Fibroblast of the aortic adventitia (primary cell): ENCODE data around the gene LRRC17. TPM values are rescaled to one million over a fixed set of nuclear protein-coding genes. Genes with fewer than 3 reads are reported as not detected.
A peak's percentile ranks its signal among the peaks of the same experiment; 100 is the strongest.

Experiments used
- DNase-seq: peaks from one replicate; pipeline ENCODE4 v3.0.0-alpha.2; 2010; ENCODE audit warnings: low read depth
- H3K4me3 ChIP-seq: 2 replicates; pipeline ENCODE4 v1.5.1; 2011; ENCODE audit warnings: low read depth, mild to moderate bottlenecking, control low read depth, low read length, moderate library complexity
- CTCF ChIP-seq: IDR thresholded peaks from 2 replicates; pipeline ENCODE4 v1.5.1; 2011; ENCODE audit warnings: mild to moderate bottlenecking, low read length, control low read depth, inconsistent platforms; ENCODE audit not compliant: insufficient read depth
- total RNA-seq: library from RNA; depleted of rRNA; stranded (reverse); fragments of >200 nt; gene quantifications from 2 replicates; pipeline ENCODE4 v1.2.3, GENCODE V29; 2012; ENCODE audit warnings: low replicate concordance

The LRRC17 gene
- 95.6 and 131 TPM in 2 replicates for total RNA-seq

GRCh38 chr7:102912742-102913141, at the start of gene LRRC17:
TSS of gene LRRC17 (plus strand) at chr7:102913000. CDS start at chr7:102933914, 20,914 bp downstream.
- DNase-seq = peak; percentile 94
- TF ChIP-seq CTCF = no peak
- peak within 1 kb of the TSS; percentile 82 for H3K4me3 ChIP-seq

DNA sequence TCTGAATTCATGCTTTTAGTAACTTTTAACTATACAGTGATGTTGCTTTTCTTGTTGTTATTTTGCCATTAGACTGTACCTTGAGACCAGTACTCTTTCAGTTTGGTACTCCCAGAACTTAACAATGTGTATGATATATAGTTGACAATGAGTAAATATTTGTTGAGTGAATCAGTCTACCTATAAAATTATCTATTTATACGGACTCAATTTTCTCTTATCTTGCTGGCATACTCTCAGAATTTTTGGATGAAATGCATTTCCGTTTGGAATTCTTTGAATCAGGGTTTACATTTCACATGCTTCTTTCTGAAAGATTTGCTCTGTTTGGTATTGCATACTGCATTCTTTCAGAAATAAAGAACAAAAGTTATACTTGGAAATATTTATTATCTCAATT, 47.8 kb upstream of the LRRC17 start:
- TF ChIP-seq CTCF = no peak
- H3K4me3 ChIP-seq = no peak overlapping the region
- no peak for DNase-seq

GRCh38 chr7:102866535-102867215, 46.1 kb upstream of the LRRC17 start:
- no peak overlapping the region for H3K4me3 ChIP-seq
- TF ChIP-seq CTCF = no peak
- no peak for DNase-seq

DNA sequence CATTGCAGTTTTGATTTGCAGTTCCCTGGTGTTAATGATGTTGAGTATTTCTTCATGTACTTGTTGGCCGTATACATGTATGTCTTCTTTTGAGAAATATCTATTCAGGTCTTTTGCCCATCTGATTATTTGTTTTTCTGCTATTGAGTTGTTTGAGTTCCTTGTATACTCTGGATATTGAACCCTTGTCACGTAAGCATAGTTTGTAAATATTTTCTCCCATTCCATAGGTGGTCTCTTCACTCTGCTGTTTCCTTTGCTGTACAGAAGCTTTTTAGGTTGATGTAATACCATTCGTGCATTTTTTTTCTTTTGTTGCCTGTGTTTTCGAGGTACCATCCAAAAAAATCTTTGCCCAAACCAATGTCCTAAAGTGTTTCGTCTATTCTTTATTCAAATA, 43.6 kb upstream of the LRRC17 start:
- no peak for TF ChIP-seq CTCF
- DNase-seq = no peak
- no peak overlapping the region for H3K4me3 ChIP-seq

DNA sequence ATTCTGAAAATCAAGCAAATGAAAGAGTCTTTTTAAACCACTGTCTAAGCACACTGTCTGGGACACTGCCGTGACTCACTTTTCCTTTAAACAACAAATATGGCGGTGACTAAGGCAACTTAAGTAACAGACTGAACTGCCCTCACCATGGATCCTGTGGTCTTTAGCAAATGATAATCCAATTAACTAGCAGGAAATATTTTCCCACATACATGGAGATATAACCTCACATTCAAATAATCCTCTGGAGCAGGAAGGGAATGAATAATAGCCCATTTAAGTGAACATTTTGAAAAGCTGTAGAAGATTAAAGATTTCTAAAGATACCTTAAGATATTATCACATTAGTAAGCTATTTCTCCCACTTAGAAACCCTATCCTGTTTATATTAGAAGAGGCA, 40.3 kb upstream of the LRRC17 start:
- peak; percentile 87 for DNase-seq
- TF ChIP-seq CTCF = no peak
- H3K4me3 ChIP-seq = no peak overlapping the region

GRCh38 chr7:102873470-102874165, 39.2 kb upstream of the LRRC17 start:
- TF ChIP-seq CTCF = no peak
- H3K4me3 ChIP-seq = no peak overlapping the region
- no peak for DNase-seq
